PC-9 (cell line): ENCODE results near the gene PDIA6.

Source experiments
- EZH2 ChIP-seq: fragments of 200-600 bp; sonication (generic); IDR thresholded peaks from 2 replicates; pipeline ENCODE4 v1.8.0; 2017; ENCODE audit warnings: antibody characterized with exemption, low read depth
- TF ChIP-seq, protein P1 (sequence below): fragments of 200-600 bp; sonication (generic); conservative IDR thresholded peaks from 2 replicates; pipeline ENCODE4 v1.6.1; 2017; ENCODE audit warnings: mixed run types, antibody characterized with exemption, mild to moderate bottlenecking, moderate library complexity

DNA sequence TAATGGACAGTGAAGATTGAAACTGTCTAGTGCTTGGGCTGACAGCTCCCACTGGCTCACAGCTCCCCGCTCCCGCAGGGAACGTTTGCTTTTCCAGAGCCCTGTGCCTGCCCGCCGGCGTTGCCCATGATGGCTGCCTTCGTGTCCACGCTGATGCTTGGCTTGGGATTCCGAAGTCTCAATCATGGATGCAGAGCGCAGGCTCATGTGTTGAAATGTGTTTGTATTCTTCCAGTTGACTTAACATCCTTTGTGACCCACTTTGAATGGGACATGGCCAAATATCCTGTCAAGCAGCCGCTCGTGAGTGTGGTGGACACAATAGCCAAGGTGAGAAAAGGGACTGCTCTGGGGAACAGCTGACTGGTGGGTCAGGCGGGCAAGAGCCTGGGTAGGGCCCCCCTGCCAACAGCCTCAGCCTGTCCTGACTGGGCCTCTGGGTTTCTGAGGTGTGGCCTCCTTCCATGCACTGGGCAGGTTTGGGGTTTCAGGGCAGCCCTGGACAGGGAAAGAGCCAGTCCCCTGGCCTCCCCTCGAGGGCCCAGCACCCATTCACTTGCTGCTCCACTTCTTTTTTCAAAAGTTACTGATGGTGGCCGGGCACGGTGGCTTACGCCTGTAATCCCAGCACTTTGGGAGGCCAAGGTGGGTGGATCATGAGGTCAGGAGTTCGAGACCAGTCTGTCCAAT is 48.3 kb downstream of the PDIA6 start:
- TF ChIP-seq, protein P1, sequence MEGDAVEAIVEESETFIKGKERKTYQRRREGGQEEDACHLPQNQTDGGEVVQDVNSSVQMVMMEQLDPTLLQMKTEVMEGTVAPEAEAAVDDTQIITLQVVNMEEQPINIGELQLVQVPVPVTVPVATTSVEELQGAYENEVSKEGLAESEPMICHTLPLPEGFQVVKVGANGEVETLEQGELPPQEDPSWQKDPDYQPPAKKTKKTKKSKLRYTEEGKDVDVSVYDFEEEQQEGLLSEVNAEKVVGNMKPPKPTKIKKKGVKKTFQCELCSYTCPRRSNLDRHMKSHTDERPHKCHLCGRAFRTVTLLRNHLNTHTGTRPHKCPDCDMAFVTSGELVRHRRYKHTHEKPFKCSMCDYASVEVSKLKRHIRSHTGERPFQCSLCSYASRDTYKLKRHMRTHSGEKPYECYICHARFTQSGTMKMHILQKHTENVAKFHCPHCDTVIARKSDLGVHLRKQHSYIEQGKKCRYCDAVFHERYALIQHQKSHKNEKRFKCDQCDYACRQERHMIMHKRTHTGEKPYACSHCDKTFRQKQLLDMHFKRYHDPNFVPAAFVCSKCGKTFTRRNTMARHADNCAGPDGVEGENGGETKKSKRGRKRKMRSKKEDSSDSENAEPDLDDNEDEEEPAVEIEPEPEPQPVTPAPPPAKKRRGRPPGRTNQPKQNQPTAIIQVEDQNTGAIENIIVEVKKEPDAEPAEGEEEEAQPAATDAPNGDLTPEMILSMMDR, result no peak
- no peak for TF ChIP-seq EZH2
